Body of pancreas (tissue), 4 donors: ENCODE measurements around the gene MUC5B. TPM values are rescaled to one million over a fixed set of nuclear protein-coding genes. Genes with fewer than 3 reads are reported as not detected.

Experiments
- ATAC-seq: fragments of 150-250 bp; one replicate; pipeline ENCODE4 v1.9.1; 2016
- DNase-seq, 4 donors: peaks; one replicate each; pipeline ENCODE4 v3.0.0-alpha.2; 2019
- H3K27ac ChIP-seq, 4 donors: fragments of 200-600 bp; sonication (generic); 1 replicate in 3 of 4; 2 replicates in 1 of 4; pipeline versions ENCODE4 v1.5.1 to v1.6.1; 2016 to 2019; ENCODE audit warnings: mild to moderate bottlenecking in 1 of 4, mixed read lengths in 1 of 4, moderate library complexity in 1 of 4
- H3K27me3 ChIP-seq, 2 donors: fragments of 200-600 bp; sonication (generic); one replicate each; pipeline ENCODE4 v1.6.0; 2016; ENCODE audit warnings: mild to moderate bottlenecking in 1 of 2
- H3K36me3 ChIP-seq, 2 donors: fragments of 200-600 bp; sonication (generic); replicated peaks in 1 of 2; 2 replicates each; pipeline ENCODE4 v1.5.1; 2016; ENCODE audit warnings: low read depth in 2 of 2; ENCODE audit not compliant: insufficient read depth in 1 of 2
- H3K4me1 ChIP-seq: fragments of 200-600 bp; sonication (generic); one replicate; pipeline ENCODE4 v1.6.0; 2016
- H3K4me3 ChIP-seq, 2 donors: fragments of 200-600 bp; sonication (generic); 1 replicate in 1 of 2; 2 replicates in 1 of 2; pipeline ENCODE4 v1.5.1; 2016 to 2019
- H3K9me3 ChIP-seq, 3 donors: fragments of 200-600 bp; sonication (generic); 1 replicate in 2 of 3; 2 replicates in 1 of 3; pipeline ENCODE4 v1.5.1; 2016
- CTCF ChIP-seq, 7 experiments: fragments of 450-650 bp in 4 of 7; fragments of 200-600 bp in 3 of 7; sonication (generic) in 3 of 7; IDR thresholded peaks; one replicate each; pipeline ENCODE4 v1.5.1; 2016 to 2019; ENCODE audit warnings: antibody characterized with exemption in 7 of 7
- POLR2A ChIP-seq, 3 donors: fragments of 450-650 bp; IDR thresholded peaks; one replicate each; pipeline ENCODE4 v1.6.1; 2016; ENCODE audit warnings: antibody characterized with exemption in 3 of 3, mild to moderate bottlenecking in 2 of 3
- WGBS, 2 donors: methylation state at CpG; one replicate each; pipeline ENCODE4 v1.1.5; 2017; 5-methylcytosine and 5-hydroxymethylcytosine counted together
- intact Hi-C: fragments of 100-400 bp; cut with DNase I; formaldehyde crosslinking; loops from one replicate; pipeline ENCODE4 v1.15.1; 2023
- total RNA-seq, 2 donors: library from RNA; depleted of rRNA; stranded (reverse); fragments of >200 nt; gene quantifications; one replicate each; pipeline ENCODE4 v1.1.0, GENCODE V29; 2016

MUC5B gene
- total RNA-seq, 2 donors from 2014 or later: 4.6 to 11.4 TPM

GRCh38 chr11:1219834-1220815 is 2.7 kb upstream of the MUC5B start:
- intact Hi-C loops: no loop called here
- Histone ChIP-seq H3K36me3 (no peaks in the 10 kb centered on the region), H3K4me3 (no peak overlapping the region), H3K4me1 (peaks cover 16% of the 10 kb centered on the region), H3K27me3 (peaks cover 0 to 18% of the 10 kb centered on the region in 2 donors), H3K27ac (no peak overlapping the region), H3K9me3 (no peaks in the 10 kb centered on the region)
- no peak for ATAC-seq
- DNase-seq: peak in 2 of 4 donors; percentile 16 to 47
- WGBS, 2 donors: 33 to 40% methylated on average over 22 to 44 of the region's 48 CpGs
- TF ChIP-seq CTCF (IDR thresholded peaks at IDR 0.05) (no peak), POLR2A (IDR thresholded peaks at IDR 0.05) (no peak)

GRCh38 chr11:1220941-1221721 is 1.7 kb upstream of the MUC5B start:
- TF ChIP-seq CTCF (IDR thresholded peaks at IDR 0.05) (no peak), POLR2A (IDR thresholded peaks at IDR 0.05) (no peak)
- intact Hi-C loops: no loop called here
- ATAC-seq: no peak
- WGBS, 2 donors: 45 to 46% methylated on average over 26 to 28 of the region's 28 CpGs
- no peaks in the 10 kb centered on the region for H3K36me3 ChIP-seq
- H3K27ac ChIP-seq: no peak overlapping the region
- no peaks in the 10 kb centered on the region for H3K9me3 ChIP-seq
- no peak overlapping the region for H3K4me3 ChIP-seq
- peaks cover 16% of the 10 kb centered on the region for H3K4me1 ChIP-seq
- DNase-seq: peak in 1 of 4 donors; percentile 3
- peaks cover 0 to 18% of the 10 kb centered on the region in 2 donors for H3K27me3 ChIP-seq

- H3K4me3 ChIP-seq: no peak overlapping the region
- TF ChIP-seq POLR2A (IDR thresholded peaks at IDR 0.05) (no peak), CTCF (IDR thresholded peaks at IDR 0.05) (no peak)
- ATAC-seq: no peak
- intact Hi-C loops: no loop called here
- no peaks in the 10 kb centered on the region for H3K36me3 ChIP-seq
- no peak overlapping the region for H3K27ac ChIP-seq
- peaks cover 0 to 21% of the 10 kb centered on the region in 2 donors for H3K27me3 ChIP-seq
- 68 to 72% methylated on average over 18 to 21 of the region's 23 CpGs for WGBS, 2 donors
- DNase-seq: peak in 2 of 4 donors; percentile 1 to 8
- H3K4me1 ChIP-seq: peaks cover 16% of the 10 kb centered on the region
- H3K9me3 ChIP-seq: no peaks in the 10 kb centered on the region
Measured at GRCh38 chr11:1221848-1222311, 986 bp upstream of the MUC5B start.

GRCh38 chr11:1223346-1224110 is 662 bp downstream of the MUC5B start:
- peak in 2 of 4 donors; percentile 15 to 24 for DNase-seq
- intact Hi-C loops: no loop called here
- TF ChIP-seq CTCF (IDR thresholded peaks at IDR 0.05): no peak
- TF ChIP-seq POLR2A (IDR thresholded peaks at IDR 0.05): no peak
- Histone ChIP-seq H3K4me1 (peaks cover 16% of the 10 kb centered on the region), H3K9me3 (no peaks in the 10 kb centered on the region), H3K27me3 (peaks cover 0 to 30% of the 10 kb centered on the region in 2 donors), H3K36me3 (no peaks in the 10 kb centered on the region), H3K27ac (no peak overlapping the region), H3K4me3 (no peak overlapping the region)
- 19 to 37% methylated on average over 6 to 21 of the region's 22 CpGs for WGBS, 2 donors
- ATAC-seq: no peak
